Suprapubic skin (tissue), 4 donors: ENCODE measurements around the gene ZFYVE28. TPM values are rescaled to one million over a fixed set of nuclear protein-coding genes. Genes with fewer than 3 reads are reported as not detected.

Source experiments
- DNase-seq, 2 donors: peaks; one replicate each; pipeline ENCODE4 v3.0.0-alpha.2; 2019; ENCODE audit warnings: low spot score in 2 of 2
- H3K27ac ChIP-seq: fragments of 200-600 bp; sonication (generic); one replicate; pipeline ENCODE4 v1.5.1; 2019
- H3K27me3 ChIP-seq: fragments of 200-600 bp; sonication (generic); one replicate; pipeline ENCODE4 v1.5.1; 2019
- H3K36me3 ChIP-seq: fragments of 200-600 bp; sonication (generic); one replicate; pipeline ENCODE4 v1.5.1; 2019
- H3K4me1 ChIP-seq: fragments of 200-600 bp; sonication (generic); one replicate; pipeline ENCODE4 v1.5.1; 2019
- H3K4me3 ChIP-seq: fragments of 200-600 bp; sonication (generic); one replicate; pipeline ENCODE4 v1.5.1; 2019; ENCODE audit warnings: mild to moderate bottlenecking
- H3K9me3 ChIP-seq: fragments of 200-600 bp; sonication (generic); one replicate; pipeline ENCODE4 v1.5.1; 2019
- EP300 ChIP-seq: sonication (generic); formaldehyde crosslinking; IDR thresholded peaks from one replicate; pipeline ENCODE4 v1.6.1; 2017; ENCODE audit warnings: antibody characterized with exemption
- POLR2A ChIP-seq, 2 donors: fragments of 450-650 bp; IDR thresholded peaks; one replicate each; pipeline ENCODE4 v1.6.1; 2017; ENCODE audit warnings: antibody characterized with exemption in 2 of 2, mild to moderate bottlenecking in 2 of 2, moderate library complexity in 2 of 2
- POLR2AphosphoS5 ChIP-seq, 3 donors: sonication (generic); formaldehyde crosslinking; IDR thresholded peaks; one replicate each; pipeline ENCODE4 v1.6.1; 2017; ENCODE audit warnings: antibody characterized with exemption in 3 of 3
- WGBS: methylation state at CpG from one replicate; pipeline ENCODE4 v1.1.5; 2018; 5-methylcytosine and 5-hydroxymethylcytosine counted together
- total RNA-seq, 4 donors: library from RNA; depleted of rRNA; stranded (reverse); fragments of >200 nt; gene quantifications; one replicate each; pipeline ENCODE4 v1.1.0, GENCODE V29; 2016
- TF ChIP-seq, protein P1 (sequence below), 2 donors: fragments of 200-600 bp in 1 of 2; fragments of 450-650 bp in 1 of 2; sonication (generic) in 1 of 2; IDR thresholded peaks; one replicate each; pipeline ENCODE4 v1.5.1; 2016 to 2019; ENCODE audit warnings: antibody characterized with exemption in 2 of 2, mild to moderate bottlenecking in 1 of 2, moderate library complexity in 1 of 2

Gene ZFYVE28
- total RNA-seq, 4 donors from 2014 or later: 7.6 to 21.3 (median 9.9) TPM

DNA sequence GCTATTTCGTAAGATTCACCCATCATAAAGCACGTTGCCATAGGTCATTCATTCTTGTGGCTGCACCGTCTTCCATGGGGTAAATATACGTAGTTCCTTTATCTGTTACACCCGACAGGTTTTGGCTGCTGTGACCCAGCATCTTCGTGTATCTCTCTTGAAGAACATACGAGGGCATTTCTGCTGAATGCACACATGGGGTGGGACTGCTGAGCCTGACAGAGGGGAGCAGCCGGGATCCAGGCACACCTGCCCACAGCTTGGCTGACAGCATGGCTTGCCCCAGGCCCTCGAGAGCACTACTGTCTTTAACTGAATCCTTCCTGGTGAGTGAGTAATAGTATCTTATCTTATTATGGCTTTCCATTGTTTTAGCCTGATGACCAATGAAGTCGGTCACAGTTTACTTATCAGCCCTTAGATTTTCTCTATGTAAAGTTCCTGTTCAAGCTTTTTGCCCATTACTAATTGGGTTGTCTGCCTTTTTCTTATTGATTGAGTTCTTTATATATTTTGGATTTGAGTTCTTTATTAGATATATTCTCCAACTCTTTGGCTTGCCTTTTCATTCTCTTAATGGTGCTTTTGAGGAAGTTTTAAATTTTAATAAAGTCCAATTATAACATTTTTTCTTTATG lies 111.6 kb downstream of the ZFYVE28 start:
- Histone ChIP-seq H3K4me3 (no peak overlapping the region), H3K36me3 (peaks cover 5% of the 10 kb centered on the region), H3K27me3 (no peaks in the 10 kb centered on the region), H3K9me3 (no peaks in the 10 kb centered on the region), H3K4me1 (no peaks in the 10 kb centered on the region), H3K27ac (no peak overlapping the region)
- TF ChIP-seq EP300 (no peak), POLR2A (IDR thresholded peaks at IDR 0.05) (no peak), POLR2AphosphoS5 (IDR thresholded peaks at IDR 0.05) (no peak)
- TF ChIP-seq, protein P1, sequence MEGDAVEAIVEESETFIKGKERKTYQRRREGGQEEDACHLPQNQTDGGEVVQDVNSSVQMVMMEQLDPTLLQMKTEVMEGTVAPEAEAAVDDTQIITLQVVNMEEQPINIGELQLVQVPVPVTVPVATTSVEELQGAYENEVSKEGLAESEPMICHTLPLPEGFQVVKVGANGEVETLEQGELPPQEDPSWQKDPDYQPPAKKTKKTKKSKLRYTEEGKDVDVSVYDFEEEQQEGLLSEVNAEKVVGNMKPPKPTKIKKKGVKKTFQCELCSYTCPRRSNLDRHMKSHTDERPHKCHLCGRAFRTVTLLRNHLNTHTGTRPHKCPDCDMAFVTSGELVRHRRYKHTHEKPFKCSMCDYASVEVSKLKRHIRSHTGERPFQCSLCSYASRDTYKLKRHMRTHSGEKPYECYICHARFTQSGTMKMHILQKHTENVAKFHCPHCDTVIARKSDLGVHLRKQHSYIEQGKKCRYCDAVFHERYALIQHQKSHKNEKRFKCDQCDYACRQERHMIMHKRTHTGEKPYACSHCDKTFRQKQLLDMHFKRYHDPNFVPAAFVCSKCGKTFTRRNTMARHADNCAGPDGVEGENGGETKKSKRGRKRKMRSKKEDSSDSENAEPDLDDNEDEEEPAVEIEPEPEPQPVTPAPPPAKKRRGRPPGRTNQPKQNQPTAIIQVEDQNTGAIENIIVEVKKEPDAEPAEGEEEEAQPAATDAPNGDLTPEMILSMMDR (IDR thresholded peaks at IDR 0.05): no peak
- DNase-seq: peak in 1 of 2 donors; percentile 37
- 93% methylated on average over 10 of the region's 10 CpGs for WGBS

DNA sequence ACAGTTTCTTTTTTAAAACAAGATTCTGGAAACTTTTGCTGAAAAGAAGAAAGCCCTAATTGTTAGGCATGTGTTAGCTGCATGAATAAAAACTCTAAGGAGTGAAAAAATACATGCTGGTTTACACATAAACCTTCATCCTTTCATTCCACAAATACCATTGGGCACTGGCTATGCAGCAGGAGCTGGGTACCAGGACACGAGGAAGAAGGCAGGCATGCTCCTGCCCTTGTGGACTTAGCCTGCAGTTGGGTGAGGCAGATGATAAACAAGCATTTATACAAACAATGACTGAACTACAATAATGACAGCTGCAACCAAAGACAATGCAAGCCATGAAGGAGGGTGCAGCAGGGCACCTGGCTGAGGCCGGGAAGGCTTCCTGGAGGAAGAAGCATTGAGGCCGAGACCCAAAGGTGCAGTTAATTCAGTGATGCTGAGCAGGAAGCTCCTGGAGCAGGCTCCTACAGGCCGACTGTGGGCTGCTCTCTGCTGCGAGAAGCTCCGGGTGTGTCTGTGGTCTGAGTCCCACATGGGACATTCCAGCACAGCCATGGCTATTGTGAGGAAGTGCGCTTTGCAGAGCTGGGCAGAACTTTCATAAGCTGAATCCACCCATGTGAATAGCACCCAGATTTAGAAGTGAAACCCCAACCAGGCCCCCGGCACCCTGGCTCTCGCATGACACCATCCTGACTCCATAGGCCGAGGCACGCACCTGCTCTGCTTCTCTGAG lies 112.5 kb downstream of the ZFYVE28 start:
- WGBS: 88% methylated on average over 7 of the region's 11 CpGs
- no peaks in the 10 kb centered on the region for H3K27me3 ChIP-seq
- H3K36me3 ChIP-seq: peaks cover 5% of the 10 kb centered on the region
- peak in 1 of 2 donors; percentile 35 for DNase-seq
- TF ChIP-seq POLR2AphosphoS5 (IDR thresholded peaks at IDR 0.05) (no peak), POLR2A (IDR thresholded peaks at IDR 0.05) (no peak), EP300 (no peak)
- TF ChIP-seq, protein P1 (IDR thresholded peaks at IDR 0.05): no peak
- no peaks in the 10 kb centered on the region for H3K9me3 ChIP-seq
- H3K27ac ChIP-seq: no peak overlapping the region
- no peaks in the 10 kb centered on the region for H3K4me1 ChIP-seq
- H3K4me3 ChIP-seq: no peak overlapping the region

- Histone ChIP-seq H3K36me3 (peaks cover 5% of the 10 kb centered on the region), H3K27me3 (no peaks in the 10 kb centered on the region), H3K9me3 (no peaks in the 10 kb centered on the region), H3K4me1 (no peaks in the 10 kb centered on the region), H3K27ac (no peak overlapping the region), H3K4me3 (no peak overlapping the region)
- TF ChIP-seq POLR2A (IDR thresholded peaks at IDR 0.05) (no peak), EP300 (no peak), POLR2AphosphoS5 (IDR thresholded peaks at IDR 0.05) (no peak)
- TF ChIP-seq, protein P1 (IDR thresholded peaks at IDR 0.05): no peak
- WGBS: 95% methylated on average over 29 of the region's 41 CpGs
- DNase-seq: peak in 1 of 2 donors; percentile 75
These were observed 113.4 kb downstream of the ZFYVE28 start for GRCh38 chr4:2304877-2305561.

- Histone ChIP-seq H3K4me3 (no peak overlapping the region), H3K36me3 (peaks cover 5% of the 10 kb centered on the region), H3K4me1 (no peaks in the 10 kb centered on the region), H3K9me3 (no peaks in the 10 kb centered on the region), H3K27ac (no peak overlapping the region), H3K27me3 (no peaks in the 10 kb centered on the region)
- TF ChIP-seq, protein P1 (IDR thresholded peaks at IDR 0.05): no peak
- no peak for TF ChIP-seq POLR2A (IDR thresholded peaks at IDR 0.05)
- no peak for TF ChIP-seq POLR2AphosphoS5 (IDR thresholded peaks at IDR 0.05)
- TF ChIP-seq EP300: no peak
- DNase-seq: peak in 1 of 2 donors; percentile 29
- 92% methylated on average over 24 of the region's 32 CpGs for WGBS
These were observed 114.0 kb downstream of the ZFYVE28 start for GRCh38 chr4:2304321-2304876.
